ENCODE measurements around the gene DHX9.
A peak's percentile ranks its signal among the peaks of the same experiment; 100 is the strongest.
"Not testable (repeated sequence)": the region's sequence is repeated elsewhere in the genome, so short reads cannot be mapped to it uniquely, and the experiment has no call there.

The DHX9 gene

DNA sequence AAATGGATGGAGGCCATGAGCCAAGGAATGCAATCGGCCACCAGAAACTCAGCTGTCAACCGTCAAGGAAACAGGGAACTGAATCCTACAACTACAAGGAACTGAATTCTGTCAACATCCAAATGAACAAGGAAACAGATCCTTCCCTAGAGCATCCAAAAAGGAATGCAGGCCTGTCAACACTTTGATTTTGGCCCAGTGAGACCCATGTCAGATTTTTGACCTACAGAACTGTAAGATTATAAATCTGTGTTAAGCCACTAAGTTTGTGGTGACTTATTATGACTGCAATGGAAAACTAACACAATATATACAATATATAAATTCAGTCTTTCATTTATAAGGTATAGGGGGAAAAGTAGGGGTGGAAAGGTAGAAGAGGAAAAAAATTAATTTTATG is 58.5 kb downstream of the DHX9 start:
- no peak for DNase-seq

DNA sequence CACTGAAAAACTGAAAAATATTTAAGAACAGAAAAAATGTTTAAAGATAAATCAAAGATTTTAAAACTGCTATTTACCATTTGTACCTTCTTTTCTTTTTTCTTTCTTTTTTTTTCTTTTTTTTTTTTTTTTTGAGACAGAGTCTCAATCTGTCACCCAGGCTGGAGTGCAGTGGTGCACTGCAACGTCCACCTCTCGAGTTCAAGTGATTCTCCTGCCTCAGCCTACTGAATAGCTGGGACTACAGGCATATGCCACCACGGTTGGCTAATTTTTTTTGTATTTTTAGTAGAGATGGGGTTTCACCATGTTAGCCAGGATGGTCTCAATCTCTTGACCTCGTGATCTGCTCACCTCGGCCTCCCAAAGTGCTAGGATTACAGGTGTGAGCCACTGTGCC is 62.8 kb downstream of the DHX9 start:
- DNase-seq, result not testable (repeated sequence)

GRCh38 chr1:182905321-182905720 is 66.2 kb downstream of the DHX9 start:
- no peak for DNase-seq

GRCh38 chr1:182909578-182909977 is 70.4 kb downstream of the DHX9 start:
- no peak for DNase-seq

- no peak for DNase-seq
These were observed 71.0 kb downstream of the DHX9 start for GRCh38 chr1:182910143-182910542.

GRCh38 chr1:182913401-182913800 is 74.3 kb downstream of the DHX9 start:
- DNase-seq, result no peak

DNA sequence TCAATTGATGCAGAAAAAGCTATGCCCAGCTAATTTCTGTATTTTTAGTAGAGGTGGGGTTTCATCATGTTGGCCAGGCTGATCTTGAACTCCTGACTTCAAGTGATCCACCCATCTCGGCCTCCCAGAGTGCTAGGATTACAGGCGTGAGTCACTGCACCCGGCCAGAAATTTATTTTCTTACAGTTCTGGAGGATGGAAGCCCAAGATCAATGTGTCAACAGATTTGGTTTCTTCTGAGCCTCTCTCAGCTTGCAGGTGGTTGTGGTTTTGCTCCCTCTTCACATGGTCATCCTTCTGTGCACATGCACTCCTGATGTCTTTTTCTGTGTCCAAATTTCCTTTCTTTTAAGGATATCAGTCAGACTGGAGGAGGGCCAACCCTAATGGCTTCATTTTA is 78.2 kb downstream of the DHX9 start:
- DNase-seq, result peak; percentile 27

DNA sequence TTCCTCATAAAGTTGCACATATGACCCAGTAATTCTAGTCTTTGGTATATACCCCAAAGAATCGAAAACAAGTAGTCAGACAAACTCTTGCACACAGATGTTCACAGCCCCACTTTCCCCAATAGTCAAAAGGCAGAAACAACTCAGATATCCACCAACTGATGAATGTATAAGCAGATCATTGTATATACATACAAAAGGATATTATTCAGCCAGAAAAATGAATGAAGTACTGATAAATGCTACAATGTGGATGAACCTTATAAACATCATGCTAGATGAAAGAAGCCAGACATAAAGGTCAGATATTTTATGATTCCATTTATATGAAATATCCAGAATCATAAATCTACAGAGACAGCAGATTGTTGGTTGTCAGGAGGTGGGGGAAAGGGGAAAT is 86.5 kb downstream of the DHX9 start:
- DNase-seq, result no peak

DNA sequence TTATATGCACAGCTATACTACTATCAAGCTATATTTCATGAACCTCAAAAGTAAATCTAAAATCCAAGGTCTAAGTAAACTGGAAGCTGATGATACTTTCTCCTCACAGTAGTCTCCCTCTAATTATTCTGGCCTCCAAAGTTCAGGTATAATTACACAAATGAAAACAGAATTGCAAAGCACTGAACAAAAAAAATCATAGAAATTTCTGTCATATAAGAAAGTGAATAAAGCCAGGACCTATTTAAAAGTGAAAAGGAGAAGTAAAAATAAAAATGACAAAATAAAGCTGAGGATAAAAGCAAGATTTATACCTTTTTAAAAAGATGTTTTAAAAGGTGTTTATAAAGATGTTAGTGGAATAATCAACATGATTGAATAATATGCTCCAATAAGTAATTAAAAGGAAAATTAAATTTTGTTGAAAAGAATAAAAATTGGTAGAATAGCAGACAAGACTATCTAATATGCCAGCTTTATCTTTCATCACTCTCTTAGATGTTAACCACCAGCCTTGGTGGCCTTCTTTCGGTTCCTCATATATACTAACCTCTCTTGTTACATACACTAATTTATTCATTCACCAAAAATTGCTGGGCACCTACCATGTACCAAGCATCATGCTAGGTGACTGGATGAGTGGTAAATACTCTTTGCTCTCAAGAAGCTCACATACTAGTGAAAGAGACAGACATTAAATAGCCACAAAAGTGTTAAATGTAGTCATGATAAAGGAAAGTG is 88.7 kb downstream of the DHX9 start:
- DNase-seq, result no peak

GRCh38 chr1:182930985-182931384 is 91.8 kb downstream of the DHX9 start:
- no peak for DNase-seq

DNA sequence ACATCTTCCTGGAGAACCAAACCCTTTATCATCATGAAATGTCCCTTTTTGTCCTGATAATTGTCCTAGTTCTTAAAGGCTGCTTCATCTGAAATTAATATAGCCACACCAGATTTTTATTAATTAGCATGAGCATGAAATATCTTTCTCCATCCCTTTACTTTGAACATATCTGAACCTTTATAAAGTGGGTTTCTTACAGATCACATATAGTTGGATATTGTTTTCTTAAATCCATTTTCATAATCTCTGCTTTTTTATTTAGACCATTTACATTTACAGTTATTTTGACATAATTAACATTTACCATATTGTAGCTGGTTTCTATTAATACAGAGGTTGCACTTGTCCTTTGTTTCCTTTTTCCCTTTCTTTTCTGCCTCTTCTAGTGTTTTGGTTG is 96.6 kb downstream of the DHX9 start:
- DNase-seq, result no peak
